HepG2 (cell line): ENCODE data around the gene FBN3.

ENCODE experiments used
- SP4 ChIP-seq: sonication (generic); formaldehyde crosslinking; IDR thresholded peaks from 2 replicates; pipeline ENCODE4 v1.8.1; 2023; ENCODE audit warnings: mild to moderate bottlenecking, missing genetic modification reagents
- ZNF101 ChIP-seq: sonication (generic); formaldehyde crosslinking; IDR thresholded peaks from 2 replicates; pipeline ENCODE4 v1.4.0; 2020; ENCODE audit warnings: mild to moderate bottlenecking, low read depth, missing genetic modification reagents, borderline replicate concordance
- ZNF468 ChIP-seq: sonication (generic); formaldehyde crosslinking; IDR thresholded peaks from 2 replicates; pipeline ENCODE4 v1.8.0; 2022; ENCODE audit warnings: mild to moderate bottlenecking, moderate library complexity, missing genetic modification reagents
- TF ChIP-seq, protein P1 (sequence below): sonication (generic); formaldehyde crosslinking; IDR thresholded peaks from 2 replicates; pipeline ENCODE4 v1.5.0; 2020; ENCODE audit warnings: mild to moderate bottlenecking, missing genetic modification reagents, moderate library complexity

DNA sequence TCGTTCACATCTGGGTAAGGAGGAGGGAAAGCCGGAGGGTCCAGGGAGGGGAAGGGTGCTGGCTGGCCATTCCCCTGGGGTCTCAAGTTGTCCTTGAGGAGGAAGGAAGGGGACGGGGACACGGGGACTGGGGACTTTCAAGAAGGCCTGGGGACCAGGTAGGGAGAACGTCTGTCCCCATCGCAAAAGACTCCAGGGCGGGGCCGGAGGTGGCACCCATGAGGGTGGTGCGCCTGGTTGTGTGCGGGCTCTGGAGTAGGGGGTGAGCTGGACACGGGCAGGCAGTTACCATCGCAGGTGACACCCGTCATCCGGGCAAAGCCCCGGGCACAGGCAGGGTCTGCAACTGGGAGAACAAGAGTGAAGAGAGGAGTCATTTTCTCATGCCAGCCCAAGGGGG is 23.4 kb downstream of the FBN3 start:
- no peak for TF ChIP-seq ZNF101
- no peak for TF ChIP-seq SP4 (CRISPR knock-in tag)
- TF ChIP-seq, protein P1, sequence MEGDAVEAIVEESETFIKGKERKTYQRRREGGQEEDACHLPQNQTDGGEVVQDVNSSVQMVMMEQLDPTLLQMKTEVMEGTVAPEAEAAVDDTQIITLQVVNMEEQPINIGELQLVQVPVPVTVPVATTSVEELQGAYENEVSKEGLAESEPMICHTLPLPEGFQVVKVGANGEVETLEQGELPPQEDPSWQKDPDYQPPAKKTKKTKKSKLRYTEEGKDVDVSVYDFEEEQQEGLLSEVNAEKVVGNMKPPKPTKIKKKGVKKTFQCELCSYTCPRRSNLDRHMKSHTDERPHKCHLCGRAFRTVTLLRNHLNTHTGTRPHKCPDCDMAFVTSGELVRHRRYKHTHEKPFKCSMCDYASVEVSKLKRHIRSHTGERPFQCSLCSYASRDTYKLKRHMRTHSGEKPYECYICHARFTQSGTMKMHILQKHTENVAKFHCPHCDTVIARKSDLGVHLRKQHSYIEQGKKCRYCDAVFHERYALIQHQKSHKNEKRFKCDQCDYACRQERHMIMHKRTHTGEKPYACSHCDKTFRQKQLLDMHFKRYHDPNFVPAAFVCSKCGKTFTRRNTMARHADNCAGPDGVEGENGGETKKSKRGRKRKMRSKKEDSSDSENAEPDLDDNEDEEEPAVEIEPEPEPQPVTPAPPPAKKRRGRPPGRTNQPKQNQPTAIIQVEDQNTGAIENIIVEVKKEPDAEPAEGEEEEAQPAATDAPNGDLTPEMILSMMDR, result no peak
- no peak for TF ChIP-seq ZNF468 (CRISPR knock-in tag)
